GM18951 (cell line): ENCODE measurements around the gene C19orf47.
A peak's percentile ranks its signal among the peaks of the same experiment; 100 is the strongest.

Experiments
- POLR2A ChIP-seq: IDR thresholded peaks from 4 replicates; pipeline ENCODE4 v1.6.1; 2011; ENCODE audit warnings: mild to moderate bottlenecking; ENCODE audit not compliant: insufficient read length, insufficient read depth; ENCODE audit errors: extremely low read depth
- in situ Hi-C: fragments of 300-500 bp; cut with MboI; formaldehyde crosslinking; loops from one replicate; pipeline ENCODE4 v1.12.0; 2022; ENCODE audit warnings: low sequenced_read_pairs, mixed read lengths, inconsistent platforms; ENCODE audit not compliant: unreplicated experiment

Gene C19orf47

GRCh38 chr19:40348125-40348913 lies at the start of gene C19orf47, which contains the start of gene PLD3:
Gene C19orf47, minus strand, starts transcription at chr19:40348397. Its CDS starts 6,540 bp downstream, at chr19:40341857.
Gene PLD3, plus strand, starts transcription at chr19:40348695. Its CDS starts 17,789 bp downstream, at chr19:40366484.
- in situ Hi-C loops, result no loop called here
- TF ChIP-seq POLR2A, result peak; percentile 97

GRCh38 chr19:40397568-40397906 lies 49.3 kb upstream of the C19orf47 start:
- in situ Hi-C loops, result no loop called here
- TF ChIP-seq POLR2A, result no peak

- no peak for TF ChIP-seq POLR2A
- in situ Hi-C loops, result no loop called here
These were observed 48.8 kb upstream of the C19orf47 start for GRCh38 chr19:40396886-40397567.

- in situ Hi-C loops, result no loop called here
- no peak for TF ChIP-seq POLR2A
These were observed 47.8 kb upstream of the C19orf47 start for GRCh38 chr19:40395956-40396355.

- in situ Hi-C loops, result no loop called here
- no peak for TF ChIP-seq POLR2A
These were observed 46.6 kb upstream of the C19orf47 start for GRCh38 chr19:40394816-40395210.

GRCh38 chr19:40393894-40394815 lies 46.0 kb upstream of the C19orf47 start:
- in situ Hi-C loops, result no loop called here
- TF ChIP-seq POLR2A, result no peak

- no peak for TF ChIP-seq POLR2A
- in situ Hi-C loops, result no loop called here
These were observed 44.8 kb upstream of the C19orf47 start for GRCh38 chr19:40392894-40393517.

GRCh38 chr19:40392123-40392522 lies 43.9 kb upstream of the C19orf47 start:
- TF ChIP-seq POLR2A, result no peak
- in situ Hi-C loops, result no loop called here

GRCh38 chr19:40390084-40390742 lies 42.0 kb upstream of the C19orf47 start, which contains the start of gene HIPK4:
Gene HIPK4, minus strand, starts transcription at chr19:40390181. Its CDS starts 279 bp downstream, at chr19:40389902.
- in situ Hi-C loops, result no loop called here
- no peak for TF ChIP-seq POLR2A

- in situ Hi-C loops, result no loop called here
- no peak for TF ChIP-seq POLR2A
These were observed 41.3 kb upstream of the C19orf47 start for GRCh38 chr19:40389404-40390083.

GRCh38 chr19:40388481-40388880 lies 40.3 kb upstream of the C19orf47 start:
- in situ Hi-C loops, result no loop called here
- no peak for TF ChIP-seq POLR2A

GRCh38 chr19:40387155-40387554 lies 39.0 kb upstream of the C19orf47 start:
- TF ChIP-seq POLR2A, result no peak
- in situ Hi-C loops, result no loop called here
